ENCODE results near the gene KIF1B. TPM values are rescaled to one million over a fixed set of nuclear protein-coding genes. Genes with fewer than 3 reads are reported as not detected.
A peak's percentile ranks its signal among the peaks of the same experiment; 100 is the strongest.

The KIF1B gene, protein sequence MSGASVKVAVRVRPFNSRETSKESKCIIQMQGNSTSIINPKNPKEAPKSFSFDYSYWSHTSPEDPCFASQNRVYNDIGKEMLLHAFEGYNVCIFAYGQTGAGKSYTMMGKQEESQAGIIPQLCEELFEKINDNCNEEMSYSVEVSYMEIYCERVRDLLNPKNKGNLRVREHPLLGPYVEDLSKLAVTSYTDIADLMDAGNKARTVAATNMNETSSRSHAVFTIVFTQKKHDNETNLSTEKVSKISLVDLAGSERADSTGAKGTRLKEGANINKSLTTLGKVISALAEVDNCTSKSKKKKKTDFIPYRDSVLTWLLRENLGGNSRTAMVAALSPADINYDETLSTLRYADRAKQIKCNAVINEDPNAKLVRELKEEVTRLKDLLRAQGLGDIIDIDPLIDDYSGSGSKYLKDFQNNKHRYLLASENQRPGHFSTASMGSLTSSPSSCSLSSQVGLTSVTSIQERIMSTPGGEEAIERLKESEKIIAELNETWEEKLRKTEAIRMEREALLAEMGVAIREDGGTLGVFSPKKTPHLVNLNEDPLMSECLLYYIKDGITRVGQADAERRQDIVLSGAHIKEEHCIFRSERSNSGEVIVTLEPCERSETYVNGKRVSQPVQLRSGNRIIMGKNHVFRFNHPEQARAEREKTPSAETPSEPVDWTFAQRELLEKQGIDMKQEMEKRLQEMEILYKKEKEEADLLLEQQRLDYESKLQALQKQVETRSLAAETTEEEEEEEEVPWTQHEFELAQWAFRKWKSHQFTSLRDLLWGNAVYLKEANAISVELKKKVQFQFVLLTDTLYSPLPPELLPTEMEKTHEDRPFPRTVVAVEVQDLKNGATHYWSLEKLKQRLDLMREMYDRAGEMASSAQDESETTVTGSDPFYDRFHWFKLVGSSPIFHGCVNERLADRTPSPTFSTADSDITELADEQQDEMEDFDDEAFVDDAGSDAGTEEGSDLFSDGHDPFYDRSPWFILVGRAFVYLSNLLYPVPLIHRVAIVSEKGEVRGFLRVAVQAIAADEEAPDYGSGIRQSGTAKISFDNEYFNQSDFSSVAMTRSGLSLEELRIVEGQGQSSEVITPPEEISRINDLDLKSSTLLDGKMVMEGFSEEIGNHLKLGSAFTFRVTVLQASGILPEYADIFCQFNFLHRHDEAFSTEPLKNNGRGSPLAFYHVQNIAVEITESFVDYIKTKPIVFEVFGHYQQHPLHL (N-terminal part only)
- 19.0 and 21.9 TPM in 2 replicates for total RNA-seq (2014; rRNA removed; shearing (Covaris generic))

DNA sequence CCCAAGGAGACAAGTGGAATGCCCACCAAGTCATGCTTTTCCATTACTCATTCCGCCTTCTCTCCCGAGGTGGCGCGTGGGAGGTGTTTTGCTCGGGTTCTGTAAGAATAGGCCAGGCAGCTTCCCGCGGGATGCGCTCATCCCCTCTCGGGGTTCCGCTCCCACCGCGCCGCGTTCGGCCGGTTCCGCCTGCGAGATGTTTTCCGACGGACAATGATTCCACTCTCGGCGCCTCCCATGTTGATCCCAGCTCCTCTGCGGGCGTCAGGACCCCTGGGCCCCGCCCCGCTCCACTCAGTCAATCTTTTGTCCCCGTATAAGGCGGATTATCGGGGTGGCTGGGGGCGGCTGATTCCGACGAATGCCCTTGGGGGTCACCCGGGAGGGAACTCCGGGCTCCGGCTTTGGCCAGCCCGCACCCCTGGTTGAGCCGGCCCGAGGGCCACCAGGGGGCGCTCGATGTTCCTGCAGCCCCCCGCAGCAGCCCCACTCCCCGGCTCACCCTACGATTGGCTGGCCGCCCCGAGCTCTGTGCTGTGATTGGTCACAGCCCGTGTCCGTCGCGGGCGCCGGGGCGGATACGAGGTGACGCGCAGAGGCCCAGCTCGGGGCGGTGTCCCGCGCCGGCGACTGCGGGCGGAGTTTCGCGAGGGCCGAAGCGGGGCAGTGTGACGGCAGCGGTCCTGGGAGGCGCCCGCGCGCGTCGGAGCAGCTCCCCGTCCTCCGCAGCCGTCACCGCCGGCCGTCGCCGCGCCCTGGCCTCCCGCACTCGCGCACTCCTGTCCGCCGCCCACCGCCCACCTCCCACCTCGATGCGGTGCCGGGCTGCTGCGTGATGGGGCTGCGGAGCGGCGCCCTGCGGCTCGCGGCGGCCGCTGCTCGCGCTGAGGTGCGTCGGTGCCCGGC, at the start of gene KIF1B:
Gene KIF1B, plus strand, starts transcription at position 666 of the 906 bp plus-strand sequence. CDS start 21,759 bp downstream, outside the sequence.
- DNase-seq (ENCODE audit: low read depth): peak; percentile 99

DNA sequence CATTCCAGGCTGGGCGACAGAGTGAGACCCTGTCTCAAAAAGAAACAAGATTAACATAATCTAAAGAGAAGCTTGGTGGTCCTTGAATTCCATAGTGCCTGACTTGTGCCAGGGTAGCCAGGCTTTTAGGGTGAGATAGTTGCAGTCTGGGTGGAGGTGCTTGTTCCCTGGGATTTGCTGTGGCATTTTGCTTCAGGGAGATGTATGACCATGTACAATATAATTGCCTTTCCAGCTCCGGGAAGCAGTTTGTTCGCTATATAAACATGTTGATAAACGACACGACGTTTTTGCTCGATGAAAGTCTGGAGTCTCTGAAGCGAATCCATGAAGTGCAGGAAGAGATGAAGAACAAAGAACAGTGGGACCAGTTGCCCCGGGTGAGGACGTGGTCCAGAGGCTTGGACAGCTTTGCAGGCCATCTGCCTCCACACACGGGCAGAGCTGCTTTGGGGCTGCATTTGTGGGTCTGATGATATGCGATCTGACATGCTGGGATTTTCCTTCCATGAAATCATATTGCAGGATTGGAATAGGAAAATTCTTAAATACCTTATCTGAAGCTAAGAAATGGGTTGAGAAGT, 49.4 kb upstream of the KIF1B start:
- DNase-seq (ENCODE audit: low read depth): no peak

DNA sequence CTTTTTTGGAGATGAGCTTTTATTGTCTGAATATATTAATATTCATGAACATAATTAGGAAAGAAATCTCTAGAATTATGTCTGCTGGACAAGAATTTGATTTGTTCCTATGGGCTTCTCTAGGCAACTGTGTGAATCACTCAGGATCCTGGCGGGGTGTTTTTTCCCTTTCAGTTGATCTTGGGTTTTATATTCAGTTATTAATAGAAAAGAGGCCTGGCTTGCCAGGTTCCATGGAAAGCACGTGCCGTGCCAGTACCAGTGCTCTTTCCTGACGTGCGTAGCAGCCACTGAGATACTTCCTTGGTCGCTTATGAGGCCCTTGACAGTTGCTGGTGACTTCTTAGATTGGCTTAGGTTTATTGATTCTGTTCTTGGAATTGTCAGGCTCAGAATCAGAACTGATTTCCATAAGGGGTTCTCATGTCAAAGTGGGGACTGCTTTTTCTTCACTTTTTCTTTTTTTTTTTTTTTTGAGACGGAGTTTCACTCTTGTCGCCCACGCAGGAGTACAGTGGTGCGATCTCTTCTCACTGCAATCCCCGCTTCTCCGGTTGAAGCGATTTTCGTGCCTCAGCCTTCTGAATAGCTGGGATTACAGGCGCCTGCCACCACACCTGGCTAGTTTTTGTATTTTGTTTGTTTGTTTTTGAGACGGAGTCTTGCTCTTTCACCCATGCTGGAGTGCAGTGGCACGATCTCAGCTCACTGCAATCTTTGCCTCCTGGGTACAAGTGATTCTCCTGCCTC, 48.7 kb upstream of the KIF1B start:
- DNase-seq (ENCODE audit: low read depth): no peak

DNA sequence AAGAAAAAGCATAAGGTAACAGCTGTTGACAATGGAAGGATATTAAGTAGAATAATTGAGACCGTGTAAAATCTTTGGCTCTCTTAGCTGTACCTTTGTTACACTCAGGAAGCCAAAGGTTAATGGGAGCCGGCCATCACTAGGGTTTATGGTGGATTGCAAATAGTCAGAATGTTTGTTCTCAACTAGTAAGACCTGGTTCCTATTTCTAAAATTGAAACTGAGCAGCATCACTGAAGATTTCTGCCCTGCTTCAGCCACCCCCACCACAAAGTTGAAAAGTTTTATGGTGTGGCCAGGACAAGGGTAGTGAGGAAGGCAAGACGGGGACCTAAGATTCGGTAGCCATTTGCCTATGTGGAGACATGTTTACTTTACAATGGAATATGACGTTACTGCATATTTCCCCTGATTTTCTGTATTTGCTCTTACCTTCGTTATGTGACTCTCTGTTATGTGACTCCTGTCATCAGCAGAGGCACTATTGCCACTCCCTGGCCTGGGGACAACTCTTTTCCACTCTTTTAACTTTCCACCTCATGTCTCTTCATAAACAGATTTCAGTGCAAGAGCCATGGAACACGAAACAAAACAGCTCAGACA, 41.4 kb upstream of the KIF1B start:
- DNase-seq (ENCODE audit: low read depth): no peak

DNA sequence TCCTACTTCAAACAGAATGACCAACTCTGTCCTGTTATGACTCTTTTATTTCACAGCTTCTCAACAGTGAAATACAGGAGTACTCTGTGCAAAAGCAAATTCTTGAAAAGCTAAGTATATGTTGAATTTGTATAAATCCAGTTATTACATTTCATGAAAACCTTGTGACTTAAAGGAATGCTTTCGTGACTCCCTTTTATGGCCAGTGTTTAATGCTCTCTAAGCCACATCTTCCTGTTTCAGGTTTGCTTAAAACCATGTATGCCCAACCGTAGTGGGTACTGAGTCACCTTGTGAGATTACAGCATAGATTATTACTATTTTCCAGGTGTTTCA, 40.2 kb upstream of the KIF1B start:
- peak; percentile 37 for DNase-seq (ENCODE audit: low read depth)

DNA sequence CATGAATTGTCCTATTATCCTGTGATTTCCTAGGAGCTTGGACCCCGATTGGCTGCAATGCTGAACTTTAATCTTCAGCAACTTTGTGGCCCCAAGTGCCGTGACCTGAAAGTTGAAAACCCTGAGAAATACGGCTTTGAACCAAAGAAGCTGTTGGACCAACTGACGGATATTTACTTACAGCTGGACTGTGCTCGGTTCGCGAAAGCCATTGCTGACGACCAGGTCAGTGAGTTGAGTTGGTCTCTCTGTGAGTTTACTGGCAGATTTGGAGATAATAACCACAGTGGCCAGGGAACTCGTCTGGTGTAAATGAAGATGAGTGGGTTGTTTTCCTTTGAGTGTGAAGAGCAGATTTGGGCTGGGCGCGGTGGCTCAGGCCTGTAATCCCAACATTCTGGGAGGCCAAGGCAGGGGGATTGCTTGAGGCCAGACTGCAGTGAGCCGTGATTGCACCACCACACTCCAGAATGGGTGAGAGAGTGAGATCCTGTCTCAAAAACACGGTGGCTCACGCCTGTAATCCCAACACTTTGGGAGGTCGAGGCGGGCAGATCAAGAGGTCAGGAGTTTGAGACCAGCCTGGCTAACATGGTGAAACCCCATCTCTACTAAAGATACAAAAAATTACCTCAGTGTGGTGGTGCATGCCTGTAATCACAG, 39.1 kb upstream of the KIF1B start:
- no peak for DNase-seq (ENCODE audit: low read depth)

DNA sequence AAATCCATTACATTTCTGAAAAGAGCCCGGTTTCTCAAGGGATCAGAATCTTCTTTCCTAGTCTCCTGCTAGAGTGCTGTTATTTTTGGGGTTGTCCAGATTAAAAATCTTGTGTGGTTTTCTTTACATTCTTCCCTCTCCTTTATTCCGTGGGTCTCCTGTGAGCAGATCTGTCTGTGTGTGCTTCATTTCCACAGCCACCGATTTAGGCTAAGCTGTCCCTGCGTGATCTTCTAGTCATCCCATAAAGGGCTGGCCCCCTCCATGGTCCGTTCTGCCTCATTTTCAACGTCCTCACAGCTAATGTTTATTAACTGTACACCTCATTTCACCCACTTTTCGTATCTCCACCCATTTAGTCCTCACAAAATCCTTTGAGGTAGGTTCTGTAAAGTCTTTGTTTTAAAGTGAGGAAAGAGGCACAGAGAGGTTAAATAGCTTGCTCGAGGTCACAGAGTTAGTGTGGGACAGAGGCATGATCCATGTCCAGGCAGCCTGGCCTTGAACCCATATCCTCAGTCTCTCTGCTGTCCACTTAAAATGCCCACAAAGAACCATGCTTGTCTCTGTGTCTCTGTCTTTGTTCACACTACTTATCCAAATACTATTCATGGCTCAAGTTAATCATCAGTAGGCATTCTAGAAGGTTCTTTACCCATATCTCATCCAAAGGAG, 38.2 kb upstream of the KIF1B start:
- DNase-seq (ENCODE audit: low read depth): no peak

DNA sequence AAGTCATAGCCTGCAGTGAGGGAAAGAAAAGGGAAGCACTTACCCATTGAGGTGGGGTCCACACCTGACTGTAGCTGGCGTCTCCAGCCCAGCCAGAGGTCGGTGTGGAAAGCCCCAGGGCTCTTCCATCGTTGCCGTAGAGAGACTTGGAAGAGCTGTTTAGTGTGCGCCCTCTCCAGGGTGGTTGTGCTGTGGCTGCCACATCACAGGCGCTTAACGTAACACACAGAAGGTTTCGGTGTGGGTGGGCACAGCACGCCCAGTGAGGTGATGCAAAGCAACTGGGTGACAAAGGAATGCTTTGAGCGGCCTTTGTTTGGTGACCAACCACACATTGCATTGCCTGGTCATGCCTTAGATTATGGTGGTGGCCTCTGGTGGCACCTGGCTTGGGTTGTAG, 36.8 kb upstream of the KIF1B start:
- DNase-seq (ENCODE audit: low read depth): no peak

DNA sequence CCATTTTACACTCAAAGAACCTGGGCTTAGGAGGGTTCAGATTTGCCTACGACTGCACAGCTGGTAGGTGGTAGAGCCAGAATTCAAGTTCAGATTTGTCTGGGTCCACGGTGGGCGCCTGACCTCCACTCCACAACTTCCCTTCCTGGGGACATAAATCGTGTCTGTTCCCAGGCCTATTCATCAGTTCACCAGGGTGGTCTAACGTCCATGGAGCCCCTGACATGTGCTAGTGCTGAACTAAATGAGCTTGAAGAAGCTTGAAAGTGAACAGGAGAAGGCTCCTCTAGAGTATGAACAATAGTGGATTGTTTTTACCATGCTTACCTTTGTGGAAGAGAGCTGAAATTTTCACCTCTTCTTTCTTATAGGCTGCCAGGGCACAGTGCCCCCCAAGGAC, 32.5 kb upstream of the KIF1B start:
- no peak for DNase-seq (ENCODE audit: low read depth)

DNA sequence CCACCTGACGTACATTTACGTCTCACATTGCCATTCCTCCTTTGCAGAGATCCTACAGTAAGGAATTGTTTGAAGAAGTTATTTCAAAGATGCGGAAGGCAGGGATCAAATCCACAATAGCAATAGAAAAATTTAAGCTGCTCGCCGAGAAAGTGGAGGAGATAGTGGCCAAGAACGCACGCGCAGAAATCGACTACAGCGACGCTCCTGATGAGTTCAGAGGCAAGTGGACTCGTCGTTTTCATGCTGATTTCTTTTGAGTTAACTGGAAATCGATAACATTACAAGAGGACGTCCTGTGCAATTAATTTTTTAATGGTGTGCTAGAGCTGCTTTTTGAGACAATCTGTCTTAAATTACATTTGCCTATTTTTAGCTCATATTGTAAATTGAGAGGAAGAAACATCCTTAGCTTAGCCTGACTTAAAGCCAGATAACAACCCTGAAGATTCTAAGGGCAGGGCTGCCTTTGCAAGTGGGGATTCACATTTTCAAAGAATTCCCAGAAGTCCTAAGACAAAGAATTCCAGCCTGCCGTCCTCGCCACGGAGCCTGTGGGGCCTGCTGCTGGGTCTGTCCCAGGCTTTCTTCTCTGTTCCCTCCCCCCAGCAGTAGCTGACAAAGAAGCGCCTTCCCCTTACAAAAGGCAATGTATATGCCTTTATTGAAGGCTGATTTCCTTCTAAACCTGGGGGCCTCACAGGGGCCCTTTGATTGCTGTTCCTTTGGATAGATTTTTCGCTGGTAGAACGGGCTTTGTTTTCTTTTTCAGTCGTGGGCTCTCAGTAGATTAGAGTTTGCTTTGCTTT, 31.6 kb upstream of the KIF1B start:
- DNase-seq (ENCODE audit: low read depth): no peak

DNA sequence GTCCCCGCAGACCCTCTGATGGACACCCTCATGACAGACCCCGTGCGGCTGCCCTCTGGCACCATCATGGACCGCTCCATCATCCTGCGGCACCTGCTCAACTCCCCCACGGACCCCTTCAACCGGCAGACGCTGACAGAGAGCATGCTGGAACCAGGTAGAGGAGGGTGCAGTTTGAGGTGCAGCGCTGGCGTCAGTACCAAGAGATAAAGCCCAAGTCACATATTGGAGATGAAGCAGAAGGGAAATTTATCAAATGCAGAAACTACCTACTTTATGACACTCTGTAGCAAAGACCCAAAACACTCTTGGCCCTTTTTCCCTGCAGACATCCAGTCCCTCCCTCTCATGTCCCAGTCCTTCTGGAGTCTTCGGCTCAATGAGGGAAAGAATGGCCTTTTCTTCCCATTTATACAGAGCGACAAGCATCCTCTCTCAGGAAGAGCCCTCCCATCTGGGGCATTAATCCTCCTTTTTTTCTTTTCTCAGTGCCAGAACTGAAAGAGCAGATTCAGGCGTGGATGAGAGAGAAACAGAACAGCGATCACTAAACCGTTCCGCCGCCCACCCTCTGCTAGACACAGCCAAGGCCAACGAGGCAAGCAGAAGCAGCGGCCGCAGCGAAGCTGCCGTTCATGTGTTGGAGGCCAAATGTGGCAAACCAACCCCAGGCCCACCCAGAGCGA, 30.8 kb upstream of the KIF1B start:
- DNase-seq (ENCODE audit: low read depth): no peak

DNA sequence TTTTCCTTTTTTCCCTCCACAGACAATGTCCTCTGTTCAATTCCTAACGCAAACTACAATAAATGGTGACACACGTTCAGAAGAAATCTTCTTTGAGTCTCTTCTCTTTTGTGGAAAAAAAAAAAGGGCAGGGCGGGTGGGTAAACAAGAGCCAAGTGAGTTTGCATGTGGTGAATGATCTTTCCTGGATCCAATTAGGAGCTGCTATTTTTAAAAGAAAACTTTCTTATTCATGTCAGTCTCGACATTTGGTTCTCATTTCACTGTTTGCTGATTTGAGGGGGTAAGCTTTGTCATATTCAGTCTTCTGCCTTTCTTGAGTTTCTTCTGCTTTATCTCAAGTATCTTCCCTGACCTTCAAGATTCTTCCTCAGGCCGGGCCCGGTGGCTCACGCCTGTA, 29.2 kb upstream of the KIF1B start:
- no peak for DNase-seq (ENCODE audit: low read depth)

DNA sequence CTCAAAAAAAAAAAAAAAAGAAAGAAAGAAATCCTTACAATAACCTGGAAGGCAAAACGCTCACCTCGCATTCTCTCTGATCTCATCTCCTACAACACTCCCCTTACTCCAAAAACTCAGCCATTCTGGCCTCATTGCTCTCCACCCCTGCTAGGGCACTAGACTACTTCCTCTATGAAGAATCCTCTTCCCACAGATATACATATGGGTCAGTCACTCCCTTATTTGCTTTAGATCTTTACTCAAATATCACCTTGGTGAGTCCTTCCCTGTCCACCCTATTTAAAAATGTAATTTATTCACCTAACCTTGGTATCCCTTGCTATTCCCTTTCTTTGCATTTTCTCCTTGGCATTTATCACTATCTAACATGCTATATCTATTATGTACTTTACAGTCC, 24.6 kb upstream of the KIF1B start:
- DNase-seq (ENCODE audit: low read depth): no peak

DNA sequence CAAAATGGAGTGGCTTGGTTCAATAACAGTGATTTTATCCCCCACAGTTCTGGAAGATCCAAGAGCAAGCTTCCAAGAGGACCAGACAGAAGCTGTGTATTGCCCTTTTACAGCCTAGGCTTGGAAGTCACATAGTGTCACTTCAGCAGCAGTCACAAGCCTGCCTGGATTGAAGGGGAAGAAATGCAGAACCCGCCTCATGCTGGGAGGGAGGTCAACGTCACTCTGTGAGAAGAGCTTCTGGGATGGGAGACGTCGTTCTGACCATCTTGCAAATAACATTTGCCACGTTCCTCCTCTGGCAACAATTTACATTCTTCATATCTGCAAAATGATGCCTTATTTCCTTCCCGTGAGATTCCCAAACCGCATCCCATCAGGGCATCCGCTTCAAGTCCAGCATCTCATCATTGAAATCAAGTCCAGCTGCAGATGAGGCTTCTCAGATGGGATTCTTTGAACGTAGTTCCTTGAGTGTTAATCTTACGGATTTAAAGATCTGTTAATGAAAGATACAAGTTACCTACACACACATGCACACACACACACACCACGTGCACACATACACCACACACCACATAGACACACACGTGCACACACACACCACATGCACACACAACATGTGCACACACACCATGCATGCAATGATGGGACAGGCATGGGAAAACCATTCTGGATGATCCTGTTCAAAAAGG, 23.9 kb upstream of the KIF1B start:
- no peak for DNase-seq (ENCODE audit: low read depth)

DNA sequence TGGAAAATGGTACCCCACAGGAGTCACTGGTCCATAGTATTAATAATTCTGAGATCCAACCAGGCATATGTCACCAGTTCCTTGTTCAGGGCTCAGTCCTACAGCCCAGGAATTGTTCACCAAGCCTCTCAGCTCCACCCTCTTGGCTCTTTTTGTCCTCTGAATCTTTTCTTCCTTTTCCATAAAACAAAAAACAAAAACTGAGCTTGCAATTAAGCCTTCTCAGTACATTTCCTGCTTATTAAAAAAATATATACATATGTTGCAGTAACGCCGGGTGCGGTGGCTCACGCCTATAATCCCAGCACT, 23.4 kb upstream of the KIF1B start:
- DNase-seq (ENCODE audit: low read depth): no peak

DNA sequence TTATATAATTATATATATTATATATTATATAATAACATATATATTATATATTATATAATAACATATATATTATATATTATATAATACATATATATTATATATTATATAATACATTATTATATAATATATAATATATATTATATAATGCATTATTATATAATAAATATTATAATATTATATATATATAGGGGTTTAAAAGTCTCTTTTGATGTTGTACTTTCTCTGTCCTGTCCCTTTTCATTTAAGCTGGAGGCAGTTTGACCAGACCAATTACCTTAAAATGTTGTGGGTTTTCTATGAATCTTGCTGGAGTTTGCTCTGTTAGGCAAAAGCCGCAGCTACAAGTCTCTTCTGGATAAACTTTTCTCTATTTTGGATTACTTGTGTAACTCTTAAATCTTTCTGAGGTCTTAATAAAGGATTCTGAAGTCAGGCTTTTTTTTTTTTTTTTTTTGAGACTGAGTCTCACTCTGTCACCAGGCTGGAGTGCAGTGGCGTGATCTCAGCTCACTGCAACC, 22.2 kb upstream of the KIF1B start:
- no peak for DNase-seq (ENCODE audit: low read depth)
